NCI-H774 (cell line): ENCODE data around the gene ACVR1.

ENCODE experiments used
- DNase-seq: peaks from one replicate; lab custom pipeline; 2025; lab: John Stamatoyannopoulos, UW

The ACVR1 gene

DNA sequence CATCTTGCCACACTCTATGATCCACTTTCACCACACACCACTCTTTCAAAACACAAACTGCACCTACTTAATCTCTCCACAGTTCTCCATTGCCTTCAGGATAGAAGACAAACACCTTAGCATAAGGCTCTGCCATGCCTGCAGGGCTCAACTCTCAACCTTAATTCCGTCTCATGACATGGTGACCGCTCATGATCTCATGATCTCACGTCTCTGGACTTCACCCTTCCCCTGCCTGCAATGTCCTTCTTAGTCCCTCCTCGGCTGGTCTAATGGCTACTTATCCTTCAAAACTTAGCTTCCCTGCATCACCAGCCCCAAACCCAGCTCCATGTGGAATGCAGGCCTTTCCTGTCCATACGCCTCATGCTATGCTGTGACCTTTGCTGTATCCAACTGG is 85.3 kb downstream of the ACVR1 start:
- no peak for DNase-seq

DNA sequence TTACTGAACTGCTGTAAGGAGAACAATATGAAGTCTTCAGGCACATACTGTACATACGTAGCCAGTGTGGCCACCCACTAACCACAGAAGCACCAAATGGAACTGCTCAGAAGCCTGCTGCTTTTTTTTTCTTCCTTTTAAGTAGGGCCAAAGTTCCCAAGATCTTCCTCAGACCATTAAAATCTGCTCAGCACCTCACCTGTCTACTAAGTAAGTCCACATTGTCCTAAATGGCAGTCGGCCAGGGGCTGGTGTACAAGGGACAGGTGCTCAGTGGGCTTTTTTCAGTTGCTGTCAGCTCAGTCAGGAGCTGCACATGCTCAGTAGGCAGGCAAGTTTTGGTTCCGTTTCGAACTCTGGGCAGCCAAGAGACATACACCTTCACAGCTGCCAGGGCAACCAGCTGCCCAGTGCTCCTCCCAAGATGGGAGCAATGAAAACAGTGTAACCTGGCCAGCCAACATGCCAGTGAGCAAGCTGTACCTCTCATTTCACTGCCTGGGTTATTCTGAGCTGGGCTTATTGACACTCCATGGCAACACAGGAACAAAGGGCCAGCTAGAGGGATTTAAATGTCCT is 86.1 kb downstream of the ACVR1 start:
- DNase-seq: peak; percentile 34

DNA sequence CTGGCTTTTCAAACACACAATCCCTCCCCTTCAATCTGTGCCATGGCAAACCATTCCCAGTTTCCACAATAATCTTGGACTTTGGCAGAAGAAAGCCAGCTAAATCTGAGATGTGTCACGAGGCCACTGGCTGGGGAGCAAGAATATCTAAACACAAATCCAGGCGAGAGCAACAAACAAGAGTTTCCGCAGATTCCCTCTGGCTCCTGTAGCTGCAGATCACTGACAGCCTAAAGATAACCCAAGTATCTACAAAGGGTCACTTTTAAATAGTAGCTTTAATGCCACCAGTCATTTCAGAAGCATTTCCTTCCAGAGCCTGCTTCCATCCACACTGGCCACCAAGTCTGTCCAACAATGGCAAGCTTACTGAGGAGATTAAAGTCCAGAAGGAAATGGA is 86.9 kb downstream of the ACVR1 start:
- DNase-seq: no peak

DNA sequence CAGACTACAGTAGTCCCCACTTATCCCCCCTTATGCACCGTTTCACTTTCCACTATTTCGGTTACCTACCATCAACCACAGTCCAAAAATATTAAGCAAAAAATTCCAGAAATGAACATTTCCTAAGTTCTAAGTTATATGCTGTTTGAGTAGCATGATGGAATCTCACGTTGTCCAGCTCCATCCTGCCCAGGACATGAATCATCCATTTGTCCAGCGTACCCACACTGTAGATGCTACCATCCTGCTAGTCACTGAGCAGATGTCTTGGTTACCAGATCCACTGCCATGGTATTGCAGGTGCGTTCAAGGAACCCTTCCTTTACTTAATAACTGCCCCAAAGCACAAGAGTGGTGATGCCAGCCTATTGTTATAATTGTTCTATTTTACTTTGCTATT is 87.9 kb downstream of the ACVR1 start:
- DNase-seq: no peak

DNA sequence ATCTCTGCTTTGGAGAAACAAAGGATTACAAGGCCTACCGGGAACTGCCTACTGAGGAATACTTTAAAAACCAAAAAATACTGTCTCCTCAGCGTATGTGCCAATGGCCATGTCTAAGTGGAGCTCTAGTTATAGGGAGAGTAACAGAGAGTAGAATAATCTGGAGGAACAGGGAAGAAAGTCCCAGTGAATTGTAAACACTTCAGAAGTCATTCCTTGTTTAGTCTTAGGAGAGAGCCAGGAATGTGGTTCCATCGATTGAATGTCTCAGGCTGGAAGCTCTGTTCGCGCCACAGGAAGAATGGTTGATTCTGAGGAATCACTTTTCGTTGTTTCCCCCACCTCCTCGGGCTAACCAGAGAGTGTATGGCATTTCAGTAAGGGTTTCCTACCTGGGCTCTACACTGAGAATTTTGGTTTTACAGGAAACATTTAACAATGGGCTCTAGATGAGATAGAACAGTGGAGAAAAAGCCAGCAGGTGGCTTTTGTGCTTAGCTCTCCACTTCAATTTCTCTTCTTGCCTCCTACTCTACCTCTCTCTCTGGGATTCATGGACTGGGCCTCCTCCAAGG is 88.7 kb downstream of the ACVR1 start:
- no peak for DNase-seq

DNA sequence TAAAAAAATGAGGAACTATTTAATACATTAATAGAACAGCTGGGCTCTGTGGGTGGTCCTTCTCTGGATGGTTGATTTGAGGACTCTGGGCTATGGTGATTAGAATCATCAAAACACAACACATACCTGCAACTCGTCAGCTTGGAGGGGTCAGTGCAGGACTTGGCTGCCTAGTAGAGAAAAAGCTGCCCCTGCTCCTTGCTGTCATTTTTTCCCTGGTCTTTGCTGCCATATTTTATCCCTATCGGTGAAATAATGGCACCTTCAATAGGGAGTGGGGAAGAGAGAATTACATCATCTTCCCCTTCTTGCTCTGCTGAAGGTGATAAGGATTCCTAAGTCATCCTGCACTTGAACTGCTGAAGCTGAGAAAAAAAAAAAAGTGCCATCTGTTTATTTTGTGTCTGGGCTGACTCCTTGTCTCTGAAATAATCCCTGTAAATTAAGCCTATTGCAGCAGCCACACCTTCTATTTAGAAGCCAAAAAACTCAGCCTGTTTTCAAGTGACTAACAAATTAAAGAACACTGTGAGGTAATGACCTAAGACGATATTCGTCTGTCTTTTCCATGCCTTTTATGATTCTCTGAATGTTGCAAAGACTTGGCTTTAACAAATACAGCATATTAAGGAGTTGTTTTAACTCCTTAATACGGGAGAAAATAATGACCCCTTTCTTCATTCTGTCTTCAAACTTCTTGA is 89.3 kb downstream of the ACVR1 start:
- DNase-seq: no peak

DNA sequence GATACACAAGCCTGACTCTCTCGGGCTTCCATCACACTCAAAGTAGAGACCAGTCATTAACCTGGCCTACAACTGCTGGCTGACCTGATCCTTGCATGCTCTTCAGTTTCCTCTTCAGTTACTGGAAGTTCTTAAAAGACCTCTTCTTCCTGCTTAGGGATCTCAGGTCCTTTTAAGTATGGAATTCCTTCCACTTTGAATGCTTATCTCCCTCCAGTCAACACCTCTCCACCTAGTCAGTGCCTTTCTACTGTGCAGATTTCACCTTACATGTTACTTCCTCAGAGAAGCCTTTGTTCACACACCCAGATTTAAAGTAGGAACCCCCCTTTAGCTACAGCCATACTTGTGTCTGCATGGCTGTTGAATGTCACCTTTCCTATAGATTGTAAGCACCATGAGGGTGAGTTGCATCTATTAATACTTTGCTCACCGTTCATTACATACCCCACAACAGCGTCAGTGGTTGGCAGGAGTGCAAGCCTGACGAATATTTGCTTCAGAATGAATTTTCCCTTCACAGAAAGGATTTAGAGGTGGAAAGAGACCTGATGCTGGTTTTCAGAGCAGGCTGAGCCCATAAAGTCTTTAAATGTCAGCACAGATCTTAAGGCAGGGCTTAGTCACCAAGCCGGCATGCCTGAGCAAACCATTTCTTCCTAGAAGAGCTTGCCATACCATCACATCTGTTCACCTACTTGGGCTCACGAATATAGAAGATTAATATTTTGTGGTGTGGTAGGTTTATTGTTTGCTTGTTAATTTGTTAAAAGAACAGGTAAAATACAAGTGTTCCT is 90.1 kb downstream of the ACVR1 start:
- DNase-seq: no peak

DNA sequence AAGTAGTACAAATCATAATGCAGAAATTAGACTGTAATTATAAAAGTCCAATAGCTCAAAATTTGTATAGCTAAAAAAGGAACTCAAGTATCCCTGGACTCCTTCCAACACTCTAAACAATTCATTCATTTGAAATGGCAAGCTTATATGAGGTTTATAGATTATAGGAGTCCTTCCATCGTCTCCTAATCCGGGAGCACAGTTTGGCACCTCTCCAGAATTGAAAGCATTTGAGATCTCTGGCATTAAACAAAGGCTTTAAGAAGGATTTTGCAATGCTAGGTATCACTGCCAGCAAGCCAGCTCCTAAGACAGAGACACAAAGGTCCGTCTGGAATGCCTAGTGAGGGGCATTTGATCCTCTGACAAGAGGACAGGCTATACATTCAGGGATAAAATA is 90.9 kb downstream of the ACVR1 start:
- no peak for DNase-seq

DNA sequence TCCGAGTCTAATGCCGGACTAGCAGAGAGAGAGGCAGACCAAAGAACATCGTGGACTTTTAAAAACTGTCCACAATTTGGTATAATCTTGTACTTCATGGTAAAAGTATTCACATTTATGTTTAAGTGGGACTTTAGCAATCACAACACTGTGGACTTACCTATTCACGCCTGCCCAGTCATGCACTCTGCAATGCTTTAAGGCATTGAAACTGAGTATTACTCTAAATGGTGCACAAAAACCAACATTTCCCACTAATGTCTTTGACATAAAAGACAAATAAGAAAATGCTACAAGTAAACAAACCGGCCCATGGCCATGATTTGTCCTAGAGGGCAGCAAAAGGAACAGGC is 91.3 kb downstream of the ACVR1 start:
- no peak for DNase-seq

DNA sequence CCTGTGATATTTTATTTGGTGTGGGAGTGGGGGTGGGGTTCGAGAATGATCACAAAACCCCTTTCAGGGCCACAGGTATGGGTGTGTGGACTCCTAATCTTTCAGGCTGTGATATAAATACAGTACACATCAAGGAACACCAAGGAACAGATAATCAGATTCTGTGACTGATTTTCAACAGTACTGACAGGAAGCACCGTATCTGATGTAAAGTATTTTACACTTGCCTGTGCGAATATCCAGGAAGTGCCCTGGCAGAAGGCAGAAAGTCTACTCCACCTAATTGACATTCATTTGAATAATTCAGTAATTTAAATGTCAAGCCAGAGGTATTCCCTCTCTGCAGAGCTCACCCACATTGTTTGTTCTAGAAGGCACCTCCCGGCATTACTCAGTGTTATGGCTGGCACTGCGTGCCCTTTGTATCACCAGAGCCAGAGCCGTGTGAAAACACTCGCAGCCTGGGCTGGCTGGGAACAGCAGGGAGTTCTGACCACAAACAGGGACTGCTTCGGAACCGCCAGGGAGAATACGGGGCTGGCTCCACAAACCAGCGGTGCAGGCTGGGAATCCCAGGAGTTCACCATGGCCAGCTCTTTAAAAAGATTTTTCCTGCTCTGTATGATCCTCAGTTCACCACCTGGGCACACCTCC is 91.8 kb downstream of the ACVR1 start:
- DNase-seq: peak; percentile 48

DNA sequence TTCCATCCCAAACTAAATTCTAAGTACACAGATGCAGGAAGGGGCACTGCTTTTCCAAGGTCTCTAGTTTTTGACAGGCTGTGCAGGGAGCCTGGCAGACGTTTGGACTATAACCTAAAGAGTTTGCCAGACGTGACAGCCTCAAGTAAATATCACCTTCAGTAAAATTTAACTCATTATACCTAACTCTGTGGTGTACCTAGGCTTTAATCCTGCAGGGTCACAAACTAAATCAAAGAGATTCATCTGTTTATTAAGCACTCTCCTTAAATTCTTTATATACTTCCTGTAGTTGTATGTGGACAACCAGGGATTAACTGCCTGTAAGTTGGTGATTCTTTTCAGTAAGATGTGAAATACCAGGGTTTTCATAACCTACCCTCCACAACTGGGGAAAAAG is 92.9 kb downstream of the ACVR1 start:
- DNase-seq: no peak

DNA sequence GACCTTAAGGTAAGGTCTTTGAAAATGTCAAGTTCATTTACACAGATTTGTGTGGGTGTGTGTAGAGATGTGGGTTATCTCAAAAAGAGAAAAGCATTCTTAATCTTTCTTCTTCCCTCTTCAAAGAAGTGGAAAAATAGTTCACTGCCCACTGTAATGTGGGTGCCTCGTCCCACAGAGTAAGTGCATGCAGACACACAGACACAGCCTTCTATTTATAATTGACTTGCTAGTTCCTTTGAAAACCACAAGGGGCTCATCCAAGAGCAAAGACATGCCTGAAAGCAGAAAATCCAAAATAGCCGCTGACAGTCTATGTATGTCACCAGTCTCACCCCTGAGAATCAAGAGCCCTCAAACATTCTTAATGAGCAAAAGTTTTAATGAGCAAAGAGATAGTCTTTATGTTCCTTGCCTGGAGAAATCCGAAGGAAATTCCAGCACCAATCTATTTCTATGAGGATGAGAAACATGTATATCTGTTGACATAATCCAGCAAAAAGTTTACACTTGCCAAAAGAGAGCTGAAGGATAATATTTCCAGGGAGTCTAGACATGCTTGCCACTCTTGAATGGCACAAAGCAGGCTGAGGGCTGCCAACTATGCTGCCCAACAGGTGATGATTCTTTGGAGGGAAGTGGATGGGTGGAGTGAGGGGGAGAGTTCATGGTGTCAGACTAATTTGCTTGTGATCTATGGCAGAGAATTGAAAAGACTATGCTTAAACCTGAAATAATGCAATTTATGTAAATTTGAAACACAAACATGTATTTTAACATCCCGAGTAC is 93.9 kb downstream of the ACVR1 start:
- DNase-seq: no peak

DNA sequence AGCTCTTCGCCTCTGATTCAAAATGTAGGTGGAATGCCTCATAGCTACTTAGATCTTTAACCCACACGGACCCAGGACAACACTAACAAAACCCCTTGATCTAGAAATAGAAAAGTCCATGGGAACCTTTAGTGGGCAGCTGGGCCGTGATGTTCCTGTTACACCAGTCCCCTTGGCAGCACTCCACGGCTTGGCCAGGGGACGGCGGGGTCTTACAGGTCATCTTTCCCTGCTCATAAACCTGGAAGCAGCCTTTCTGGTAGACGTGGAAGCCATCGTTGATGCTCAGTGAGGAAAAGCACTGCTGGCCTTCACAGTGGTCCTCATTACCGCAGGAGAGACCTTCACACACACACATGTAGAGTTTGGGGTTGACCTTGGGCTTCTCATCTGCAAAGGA is 95.9 kb downstream of the ACVR1 start:
- DNase-seq: no peak

DNA sequence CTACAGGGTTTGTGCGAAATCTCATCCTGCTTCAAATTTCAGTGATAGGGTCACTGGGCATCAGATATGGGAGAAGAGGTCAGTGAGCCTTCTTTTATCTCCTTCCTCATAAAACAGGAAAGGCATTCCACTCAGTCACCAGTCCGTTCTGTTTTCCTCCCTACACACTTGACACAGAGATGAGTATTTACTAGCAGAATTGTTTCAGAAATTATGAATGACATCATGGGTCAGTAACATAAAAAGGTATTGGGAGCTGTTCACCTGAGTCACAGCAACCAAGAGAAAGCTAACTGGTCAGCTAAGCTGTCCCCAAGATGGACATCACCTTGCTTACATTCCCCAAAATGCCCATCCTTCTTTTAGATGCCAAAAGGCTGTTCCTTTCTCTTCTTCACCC is 96.3 kb downstream of the ACVR1 start:
- DNase-seq: no peak

DNA sequence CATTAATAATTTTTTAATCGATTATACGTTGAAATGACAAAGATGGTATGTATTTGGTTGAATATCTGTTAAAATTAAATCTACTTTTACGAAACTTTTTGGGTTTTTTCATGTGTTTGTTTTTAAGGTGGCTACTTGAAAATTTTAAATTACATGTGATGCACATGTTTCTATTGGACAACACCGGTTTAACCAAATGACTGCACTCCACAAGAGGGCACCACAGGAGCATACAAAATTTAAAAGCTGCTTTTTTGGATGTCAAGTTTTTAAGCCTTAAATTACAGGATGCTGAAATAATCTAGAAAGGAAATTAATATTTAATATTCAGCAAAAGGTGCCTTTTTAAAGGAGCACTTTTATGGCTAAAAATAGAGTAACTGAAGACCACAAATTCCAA is 98.7 kb downstream of the ACVR1 start:
- DNase-seq: peak; percentile 2

DNA sequence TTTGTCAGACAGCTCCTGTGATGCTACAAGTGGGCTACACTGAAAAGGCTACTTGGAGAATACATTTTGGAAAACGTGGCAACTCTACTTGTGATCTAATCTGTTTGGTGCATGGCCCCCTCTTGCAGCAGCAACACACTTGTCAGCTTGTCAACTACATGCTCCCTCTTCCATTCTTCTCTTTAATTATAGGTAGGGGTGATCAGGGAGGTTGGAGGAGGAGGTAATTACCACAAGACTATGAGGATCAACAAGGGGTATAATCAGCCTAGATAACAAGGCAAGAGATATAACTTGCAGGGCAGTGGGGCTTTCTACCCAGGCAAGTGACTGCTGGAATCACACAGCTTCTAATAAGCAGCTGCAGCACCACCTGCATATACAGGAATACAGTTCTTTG is 104.9 kb downstream of the ACVR1 start:
- DNase-seq: no peak

DNA sequence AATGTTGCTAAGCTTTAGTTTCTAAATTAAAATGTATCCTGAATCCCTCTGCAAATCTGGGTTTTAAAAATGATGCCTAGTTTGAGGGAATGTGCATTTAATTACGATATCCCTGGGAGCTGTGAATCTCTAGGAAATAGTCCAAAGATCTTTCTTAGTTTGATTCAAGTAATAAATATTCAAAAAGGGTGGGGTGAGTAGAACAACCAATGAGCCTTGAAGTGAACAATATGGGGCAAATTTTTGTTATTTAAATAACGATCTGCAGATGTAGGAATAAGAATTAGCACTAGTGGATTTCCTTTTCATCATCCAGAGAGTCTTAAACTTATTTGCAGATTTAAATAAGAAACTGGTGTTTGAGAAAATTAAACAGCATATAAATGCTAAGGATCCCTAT is 106.3 kb downstream of the ACVR1 start:
- no peak for DNase-seq

DNA sequence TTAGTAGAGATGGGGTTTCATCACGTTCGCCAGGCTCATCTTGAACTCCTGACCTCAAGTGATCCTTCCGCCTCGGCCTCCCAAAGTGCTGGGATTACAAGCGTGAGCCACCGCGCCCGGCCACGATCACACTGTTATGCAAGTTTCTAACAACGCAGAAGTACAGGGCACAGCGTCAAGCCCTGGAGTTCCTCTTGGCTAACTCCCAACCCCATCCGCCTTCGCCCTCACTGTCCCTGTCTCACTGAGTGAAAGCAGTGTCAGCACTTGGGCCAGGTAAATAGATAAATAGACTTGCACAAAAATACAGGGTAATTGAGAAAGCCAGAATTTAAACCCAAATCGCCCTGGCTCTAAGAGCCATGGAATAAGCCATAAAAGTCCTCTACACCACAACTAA is 111.7 kb downstream of the ACVR1 start:
- DNase-seq: no peak

DNA sequence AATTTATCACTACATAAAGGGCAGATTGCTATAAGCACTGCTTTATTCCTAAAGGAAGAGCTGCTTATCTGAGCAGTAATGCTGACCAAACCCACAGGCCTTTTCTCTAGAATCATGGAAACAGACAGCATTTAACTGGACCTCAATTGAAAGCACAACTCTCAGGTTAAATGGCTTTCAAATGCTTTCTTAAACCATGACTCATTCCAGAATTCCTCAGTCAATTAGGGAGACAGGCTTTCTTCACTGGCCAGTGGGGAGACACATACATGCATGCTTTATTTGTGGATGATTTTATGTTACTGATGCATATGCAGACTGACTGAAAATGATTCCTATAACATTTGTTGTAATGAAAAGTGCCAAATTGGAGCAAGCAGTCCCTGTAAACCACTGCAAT is 114.6 kb downstream of the ACVR1 start:
- no peak for DNase-seq

DNA sequence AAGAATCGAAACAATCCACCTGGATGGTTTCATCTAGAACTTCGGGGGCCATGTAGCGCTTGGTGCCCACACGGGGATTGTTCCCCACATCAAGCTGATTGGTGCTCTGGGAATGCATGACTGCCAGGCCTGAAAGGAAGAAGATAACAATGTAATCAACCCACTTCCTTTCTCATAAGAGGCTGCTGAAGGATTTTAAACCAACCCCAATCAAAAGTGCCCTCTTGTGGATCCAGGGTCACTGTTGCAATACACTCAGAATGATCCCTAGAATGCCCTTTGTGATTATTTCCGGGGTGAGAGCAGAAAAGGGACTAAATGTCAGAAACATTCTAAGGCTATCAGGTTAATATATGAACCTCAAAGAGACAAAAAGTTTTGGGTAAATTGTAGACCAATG is 115.2 kb downstream of the ACVR1 start:
- no peak for DNase-seq

DNA sequence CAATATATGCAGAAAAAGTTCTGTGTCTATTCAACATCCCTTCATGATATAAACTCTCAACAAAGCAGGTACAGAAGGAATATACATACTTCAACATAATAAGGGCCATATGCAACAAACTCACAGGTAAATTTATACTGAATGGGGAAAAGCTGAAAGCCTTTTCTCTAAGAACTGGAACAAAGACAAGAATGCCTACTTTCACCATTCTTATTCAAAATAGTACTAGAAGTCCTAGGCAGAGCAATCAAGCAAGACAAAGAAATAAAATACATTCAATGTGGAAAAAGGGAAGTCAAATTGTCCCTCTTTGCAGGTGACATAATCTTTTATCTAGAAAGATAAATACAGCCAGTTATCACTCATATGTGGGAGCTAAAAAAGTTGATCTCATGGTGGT is 116.3 kb downstream of the ACVR1 start:
- DNase-seq: no peak

DNA sequence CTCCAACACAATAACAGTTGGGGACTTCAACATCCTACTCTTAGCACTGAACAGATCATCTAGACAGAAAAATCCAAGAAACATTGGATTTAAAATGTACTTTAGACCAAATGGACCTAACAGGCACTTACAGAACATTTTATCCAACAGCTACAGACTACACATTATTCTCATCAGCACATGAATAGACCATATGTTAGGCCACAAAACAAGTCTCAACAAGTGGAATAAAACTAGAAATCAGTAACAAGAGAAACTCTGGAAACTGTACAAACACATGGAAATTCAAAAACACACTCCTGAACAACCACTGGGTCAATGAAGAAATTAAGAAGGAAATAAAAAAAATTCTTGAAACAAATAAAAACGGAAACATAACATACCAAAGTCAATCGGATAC is 117.5 kb downstream of the ACVR1 start:
- DNase-seq: no peak
